Measurements from ENCODE around the gene CDK19.

Gene CDK19

GRCh38 chr6:110714143-110714542, 101.1 kb downstream of the CDK19 start:
- no peak for ATAC-seq
- TF ChIP-seq PPARA (CRISPR knock-in tag; IDR thresholded peaks at IDR 0.05; ENCODE audit: borderline replicate concordance) (no peak), ZC3H10 (CRISPR knock-in tag; IDR thresholded peaks at IDR 0.05) (no peak), ZNF565 (CRISPR knock-in tag; conservative IDR thresholded peaks at IDR 0.05; ENCODE audit: low read depth) (no peak), CREB5 (CRISPR knock-in tag; IDR thresholded peaks at IDR 0.05; ENCODE audit: low read depth) (no peak), POU6F1 (CRISPR knock-in tag; IDR thresholded peaks at IDR 0.05; ENCODE audit: borderline replicate concordance, low read depth) (no peak), ISL1 (CRISPR knock-in tag; IDR thresholded peaks at IDR 0.05) (no peak), TSHZ2 (CRISPR knock-in tag; IDR thresholded peaks at IDR 0.05) (no peak), ZFP3 (CRISPR knock-in tag; IDR thresholded peaks at IDR 0.05) (no peak), TCF4 (CRISPR knock-in tag; IDR thresholded peaks at IDR 0.05; ENCODE audit: borderline replicate concordance) (no peak), BACH2 (CRISPR knock-in tag; IDR thresholded peaks at IDR 0.05; ENCODE audit: borderline replicate concordance) (no peak), RARB (CRISPR knock-in tag; IDR thresholded peaks at IDR 0.05) (no peak), ARNTL (CRISPR knock-in tag; IDR thresholded peaks at IDR 0.05; ENCODE audit: borderline replicate concordance, low read depth) (no peak), CSRNP3 (CRISPR knock-in tag; IDR thresholded peaks at IDR 0.05) (no peak), ESRRG (CRISPR knock-in tag; IDR thresholded peaks at IDR 0.05) (no peak), ZNF8 (CRISPR knock-in tag; IDR thresholded peaks at IDR 0.05) (no peak), PATZ1 (CRISPR knock-in tag; IDR thresholded peaks at IDR 0.05; ENCODE audit: borderline replicate concordance) (no peak), CSDC2 (CRISPR knock-in tag; IDR thresholded peaks at IDR 0.05) (no peak), SNAI2 (CRISPR knock-in tag; IDR thresholded peaks at IDR 0.05) (no peak), OSR1 (CRISPR knock-in tag; IDR thresholded peaks at IDR 0.05) (no peak)

- ATAC-seq = no peak
- no peak for TF ChIP-seq CREB5 (CRISPR knock-in tag; IDR thresholded peaks at IDR 0.05; ENCODE audit: low read depth)
- no peak for TF ChIP-seq TSHZ2 (CRISPR knock-in tag; IDR thresholded peaks at IDR 0.05)
- TF ChIP-seq PATZ1 (CRISPR knock-in tag; IDR thresholded peaks at IDR 0.05; ENCODE audit: borderline replicate concordance) = no peak
- no peak for TF ChIP-seq ZNF8 (CRISPR knock-in tag; IDR thresholded peaks at IDR 0.05)
- no peak for TF ChIP-seq GLIS3 (CRISPR knock-in tag; IDR thresholded peaks at IDR 0.05)
- TF ChIP-seq POU6F1 (CRISPR knock-in tag; IDR thresholded peaks at IDR 0.05; ENCODE audit: borderline replicate concordance, low read depth) = no peak
- no peak for TF ChIP-seq BACH2 (CRISPR knock-in tag; IDR thresholded peaks at IDR 0.05; ENCODE audit: borderline replicate concordance)
Measured at GRCh38 chr6:110712238-110712637, 103.0 kb downstream of the CDK19 start.
